Mammary epithelial cell (primary cell): Measurements from ENCODE around the gene DECR2.

ENCODE experiments used
- EZH2 ChIP-seq: IDR thresholded peaks from 2 replicates; pipeline ENCODE4 v1.6.1; 2012; ENCODE audit warnings: low read length, inconsistent platforms, borderline replicate concordance
- TF ChIP-seq, protein P1 (sequence below), 2 donors: IDR thresholded peaks in 1 of 2; conservative IDR thresholded peaks in 1 of 2; 2 replicates each; pipeline ENCODE4 v1.5.1; 2011 to 2012; ENCODE audit warnings: inconsistent platforms in 2 of 2, low read length in 2 of 2, mild to moderate bottlenecking in 2 of 2, control low read depth in 1 of 2, low read depth in 1 of 2; ENCODE audit not compliant: insufficient read depth in 1 of 2; ENCODE audit errors: extremely low read depth in 1 of 2

DNA sequence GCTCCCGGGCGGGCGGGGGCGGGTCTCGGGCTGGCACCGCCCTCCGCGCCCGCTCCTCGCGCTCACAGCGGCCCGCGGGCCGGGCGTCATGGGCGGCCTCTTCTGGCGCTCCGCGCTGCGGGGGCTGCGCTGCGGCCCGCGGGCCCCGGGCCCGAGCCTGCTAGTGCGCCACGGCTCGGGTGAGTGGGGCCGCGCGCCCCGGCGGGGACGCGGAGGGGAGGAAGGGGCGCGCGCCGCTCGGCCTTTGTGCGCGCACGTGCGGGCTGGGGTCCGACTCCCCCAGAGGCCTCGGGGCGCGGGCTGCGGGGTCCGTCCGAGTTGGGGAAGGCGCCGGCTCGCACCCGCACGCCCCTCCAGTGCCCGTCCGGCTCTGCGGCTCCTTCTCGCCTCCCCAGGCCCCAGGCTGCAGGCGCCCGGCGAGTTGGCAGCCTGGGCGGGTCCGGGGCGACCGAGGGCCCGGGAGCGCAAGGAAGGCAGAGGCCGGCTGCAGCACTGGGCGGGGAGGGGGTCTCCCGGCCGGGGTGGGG is 4.5 kb upstream of the DECR2 start, which contains the start of gene NME4:
- no peak for TF ChIP-seq EZH2
- TF ChIP-seq, protein P1, sequence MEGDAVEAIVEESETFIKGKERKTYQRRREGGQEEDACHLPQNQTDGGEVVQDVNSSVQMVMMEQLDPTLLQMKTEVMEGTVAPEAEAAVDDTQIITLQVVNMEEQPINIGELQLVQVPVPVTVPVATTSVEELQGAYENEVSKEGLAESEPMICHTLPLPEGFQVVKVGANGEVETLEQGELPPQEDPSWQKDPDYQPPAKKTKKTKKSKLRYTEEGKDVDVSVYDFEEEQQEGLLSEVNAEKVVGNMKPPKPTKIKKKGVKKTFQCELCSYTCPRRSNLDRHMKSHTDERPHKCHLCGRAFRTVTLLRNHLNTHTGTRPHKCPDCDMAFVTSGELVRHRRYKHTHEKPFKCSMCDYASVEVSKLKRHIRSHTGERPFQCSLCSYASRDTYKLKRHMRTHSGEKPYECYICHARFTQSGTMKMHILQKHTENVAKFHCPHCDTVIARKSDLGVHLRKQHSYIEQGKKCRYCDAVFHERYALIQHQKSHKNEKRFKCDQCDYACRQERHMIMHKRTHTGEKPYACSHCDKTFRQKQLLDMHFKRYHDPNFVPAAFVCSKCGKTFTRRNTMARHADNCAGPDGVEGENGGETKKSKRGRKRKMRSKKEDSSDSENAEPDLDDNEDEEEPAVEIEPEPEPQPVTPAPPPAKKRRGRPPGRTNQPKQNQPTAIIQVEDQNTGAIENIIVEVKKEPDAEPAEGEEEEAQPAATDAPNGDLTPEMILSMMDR (conservative IDR thresholded peaks at IDR 0.05 in 1 of 2, IDR thresholded peaks at IDR 0.05 in 1 of 2; ENCODE audit: extremely low read depth in 1 of 2, insufficient read depth in 1 of 2, low read depth in 1 of 2, low read length in 2 of 2): no peak
